GM12873 (cell line): ENCODE data around the gene SHC3.

Experiments used
- TF ChIP-seq, protein P1 (sequence below): IDR thresholded peaks from 2 replicates; pipeline ENCODE4 v1.5.1; 2012; ENCODE audit warnings: low read depth, mild to moderate bottlenecking, moderate library complexity, low read length, control low read depth; ENCODE audit not compliant: insufficient read depth; ENCODE audit errors: missing control alignments

Gene SHC3

DNA sequence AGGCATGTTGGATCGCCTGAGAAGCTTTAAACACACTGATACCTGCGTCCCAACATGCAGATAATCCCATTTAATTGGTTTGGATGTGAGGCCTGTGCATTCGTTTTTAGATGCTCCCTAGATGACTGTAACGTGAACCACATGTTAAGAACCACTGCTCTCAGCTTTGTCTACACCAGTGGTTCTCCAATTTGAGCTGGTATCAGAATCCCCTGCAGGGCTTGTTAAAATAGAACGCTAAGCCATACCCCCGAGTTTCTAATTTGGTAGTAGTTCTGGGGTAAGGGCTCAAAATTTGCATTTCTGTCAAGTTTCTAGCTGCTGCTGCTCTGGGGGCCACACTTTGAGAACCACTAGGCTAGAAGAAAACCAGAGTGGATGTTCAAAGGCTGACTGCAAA, 112.7 kb downstream of the SHC3 start:
- TF ChIP-seq, protein P1, sequence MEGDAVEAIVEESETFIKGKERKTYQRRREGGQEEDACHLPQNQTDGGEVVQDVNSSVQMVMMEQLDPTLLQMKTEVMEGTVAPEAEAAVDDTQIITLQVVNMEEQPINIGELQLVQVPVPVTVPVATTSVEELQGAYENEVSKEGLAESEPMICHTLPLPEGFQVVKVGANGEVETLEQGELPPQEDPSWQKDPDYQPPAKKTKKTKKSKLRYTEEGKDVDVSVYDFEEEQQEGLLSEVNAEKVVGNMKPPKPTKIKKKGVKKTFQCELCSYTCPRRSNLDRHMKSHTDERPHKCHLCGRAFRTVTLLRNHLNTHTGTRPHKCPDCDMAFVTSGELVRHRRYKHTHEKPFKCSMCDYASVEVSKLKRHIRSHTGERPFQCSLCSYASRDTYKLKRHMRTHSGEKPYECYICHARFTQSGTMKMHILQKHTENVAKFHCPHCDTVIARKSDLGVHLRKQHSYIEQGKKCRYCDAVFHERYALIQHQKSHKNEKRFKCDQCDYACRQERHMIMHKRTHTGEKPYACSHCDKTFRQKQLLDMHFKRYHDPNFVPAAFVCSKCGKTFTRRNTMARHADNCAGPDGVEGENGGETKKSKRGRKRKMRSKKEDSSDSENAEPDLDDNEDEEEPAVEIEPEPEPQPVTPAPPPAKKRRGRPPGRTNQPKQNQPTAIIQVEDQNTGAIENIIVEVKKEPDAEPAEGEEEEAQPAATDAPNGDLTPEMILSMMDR: no peak

DNA sequence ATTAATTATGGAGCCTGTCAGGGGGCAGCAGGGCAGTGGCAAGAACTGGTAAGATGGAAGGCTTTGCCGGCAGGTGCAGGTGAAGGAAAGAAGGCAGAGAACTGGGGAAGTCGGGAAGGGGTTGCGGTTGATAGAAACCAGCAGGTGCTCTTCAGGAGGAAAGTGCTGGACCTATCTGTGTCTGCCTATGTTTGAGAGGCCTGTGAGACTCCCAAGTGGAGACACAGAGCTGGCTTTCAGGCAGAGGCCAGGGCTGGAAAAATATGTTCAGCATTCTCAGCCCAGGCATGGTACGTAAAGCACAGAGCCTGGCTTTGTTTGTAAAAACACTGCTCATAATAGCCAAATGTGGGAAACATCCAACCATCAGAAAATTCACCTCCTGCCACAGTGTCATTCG, 117.8 kb downstream of the SHC3 start:
- TF ChIP-seq, protein P1: no peak

DNA sequence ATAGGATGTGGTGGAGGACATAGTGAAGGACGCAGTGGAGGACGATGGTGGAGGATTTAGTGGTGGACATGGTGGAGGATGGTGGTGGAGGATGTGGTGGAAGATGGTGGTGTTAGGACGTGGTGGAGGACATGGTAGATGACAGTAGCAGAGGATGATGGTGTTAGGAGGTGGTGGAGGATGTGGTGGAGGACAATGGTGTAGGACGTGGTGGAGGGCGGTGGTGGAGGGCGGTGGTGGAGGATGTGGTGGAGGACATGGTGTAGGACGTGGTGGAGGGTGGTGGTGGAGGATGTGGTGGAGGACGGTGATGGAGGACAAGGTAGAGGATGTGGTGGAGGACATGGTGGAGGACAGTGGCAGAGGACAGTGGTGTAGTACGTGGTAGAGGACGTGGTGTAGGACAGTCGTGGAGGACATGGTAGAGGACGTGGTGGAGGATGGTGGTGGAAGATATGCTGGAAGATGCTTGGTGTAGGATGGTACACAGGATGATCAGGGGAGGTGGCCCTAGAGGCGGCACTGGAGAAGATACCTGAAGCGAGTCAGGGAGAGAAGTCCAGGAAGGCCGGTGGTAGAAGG, 118.6 kb downstream of the SHC3 start:
- TF ChIP-seq, protein P1: no peak

DNA sequence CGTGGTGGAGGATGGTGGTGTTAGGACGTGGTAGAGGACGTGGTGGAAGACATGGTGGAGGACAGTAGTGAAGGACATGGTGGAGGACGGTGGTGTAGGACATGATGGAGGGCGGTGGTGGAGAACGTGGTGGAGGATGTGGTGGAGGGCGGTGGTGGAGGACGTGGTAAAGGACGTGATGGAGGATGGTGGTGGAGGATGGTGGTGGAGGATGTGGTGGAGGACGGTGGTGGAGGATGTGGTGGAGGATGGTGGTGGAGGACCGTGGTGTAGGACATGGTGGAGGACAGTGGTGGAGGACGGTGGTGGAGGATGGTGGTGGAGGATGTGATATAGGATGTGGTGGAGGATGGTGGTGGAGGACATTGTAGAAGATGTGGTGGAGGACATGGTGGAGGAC, 119.7 kb downstream of the SHC3 start:
- TF ChIP-seq, protein P1: no peak

DNA sequence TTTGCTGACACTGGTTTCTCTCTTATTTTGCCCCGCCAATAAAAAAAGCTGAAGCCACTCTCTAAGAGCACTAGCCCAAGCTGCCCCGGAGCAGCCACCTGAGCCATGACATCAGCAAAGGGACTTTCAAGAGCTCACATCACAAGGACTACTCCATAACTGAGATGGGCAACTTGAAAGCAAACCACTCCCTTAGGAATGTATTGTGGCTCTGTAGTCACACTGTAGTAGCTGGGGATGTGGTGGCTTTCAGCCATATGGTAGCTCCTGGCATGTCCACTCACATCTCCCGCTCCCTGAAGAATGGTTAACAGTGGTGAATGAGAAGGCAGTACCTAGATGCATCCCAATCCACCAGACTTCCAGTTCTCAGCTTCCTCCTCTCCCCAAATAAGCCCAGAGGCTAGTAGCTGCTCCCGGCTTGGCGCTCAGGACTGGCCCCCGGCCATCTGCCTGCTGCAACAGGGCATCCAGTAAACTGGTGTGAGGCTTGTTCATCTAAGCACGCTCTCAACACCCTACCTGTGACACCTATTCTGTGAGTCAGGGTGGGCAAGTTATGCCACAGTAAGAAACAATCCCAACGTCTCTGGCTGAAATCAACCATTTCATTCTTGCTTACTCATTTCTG, 123.6 kb downstream of the SHC3 start:
- TF ChIP-seq, protein P1: no peak

DNA sequence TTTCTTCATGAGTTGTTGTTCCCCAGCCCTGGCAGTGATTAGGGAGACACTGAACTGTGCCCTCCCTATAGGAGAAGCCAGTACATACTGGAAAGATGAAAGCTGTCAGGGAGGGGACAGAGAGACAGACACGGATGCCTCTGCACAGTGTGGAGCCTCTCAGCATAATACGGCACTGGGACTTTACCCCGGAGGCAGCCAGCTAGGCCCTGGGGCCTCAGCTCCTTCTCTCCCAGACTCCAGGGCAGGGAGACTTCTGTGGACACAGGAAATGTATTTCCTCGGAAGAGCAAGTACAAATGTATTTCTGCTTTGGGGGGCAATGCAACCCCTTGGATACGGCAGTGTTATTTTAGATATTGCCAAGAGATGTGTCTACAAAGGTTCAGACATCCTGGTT, 125.3 kb downstream of the SHC3 start:
- TF ChIP-seq, protein P1: no peak

DNA sequence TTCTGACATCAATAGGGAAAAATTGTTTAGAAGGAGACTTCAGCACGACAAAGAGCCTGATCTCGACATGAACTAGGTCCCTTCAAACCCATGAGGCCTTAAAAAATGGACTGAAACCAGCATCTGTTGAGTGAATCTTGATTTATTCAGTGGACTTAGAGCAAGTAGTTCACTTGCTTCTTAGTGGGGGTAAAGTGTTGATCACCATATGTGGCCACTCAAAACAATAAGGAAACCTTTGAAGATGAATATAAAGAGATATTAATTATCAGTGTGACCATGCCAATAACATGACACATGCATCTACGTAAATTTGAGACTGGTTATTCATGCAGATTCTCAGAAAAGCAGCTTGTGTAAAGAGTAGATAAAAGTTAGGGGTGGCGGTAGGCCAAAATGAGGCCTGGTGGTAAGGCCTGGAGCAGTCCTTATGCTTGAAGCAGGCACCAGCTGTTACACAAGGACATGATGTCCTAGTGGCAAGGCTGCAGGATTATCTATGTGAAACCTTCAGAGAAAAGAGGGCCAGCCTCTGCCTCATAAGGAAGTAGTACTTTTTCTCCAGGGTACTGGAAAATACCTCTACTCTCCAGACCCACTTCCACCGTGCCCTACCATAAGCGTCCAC, 126.0 kb downstream of the SHC3 start:
- TF ChIP-seq, protein P1: no peak
